Activated CD4-positive, alpha-beta T cell treated with anti-CD3 and anti-CD28 coated beads, Interleukin-2, amount 10 ng/mL, durations not matched to agents 7 days and 5 days (primary cell): Measurements from ENCODE around the gene MRPL28. TPM values are rescaled to one million over a fixed set of nuclear protein-coding genes. Genes with fewer than 3 reads are reported as not detected.
A peak's percentile ranks its signal among the peaks of the same experiment; 100 is the strongest.
"Not testable (repeated sequence)": the region's sequence is repeated elsewhere in the genome, so short reads cannot be mapped to it uniquely, and the experiment has no call there.

Experiments used
- CTCF ChIA-PET: fragments of 350-600 bp; sonication (Branson Sonifier 250); formaldehyde crosslinking; loops from one replicate; lab custom pipeline; 2021; ENCODE audit warnings: antibody characterized with exemption; lab: Charles Lee
- POLR2A ChIA-PET: fragments of 350-600 bp; sonication (Branson Sonifier 250); formaldehyde crosslinking; loops from one replicate; lab custom pipeline; 2021; ENCODE audit warnings: antibody characterized with exemption; lab: Charles Lee
- DNase-seq: peaks from one replicate; pipeline ENCODE4 v3.0.0-alpha.2; 2020
- H3K27ac Mint-ChIP-seq: one replicate; pipeline ENCODE4 v1.8.0; 2021; ENCODE audit warnings: mild to moderate bottlenecking, moderate library complexity, mixed read lengths
- H3K27me3 Mint-ChIP-seq: one replicate; pipeline ENCODE4 v1.8.0; 2021; ENCODE audit warnings: mixed read lengths
- H3K36me3 Mint-ChIP-seq: one replicate; pipeline ENCODE4 v1.8.0; 2021; ENCODE audit warnings: low read depth, mixed read lengths
- H3K4me1 Mint-ChIP-seq: one replicate; pipeline ENCODE4 v1.8.0; 2021; ENCODE audit warnings: mixed read lengths
- H3K4me3 Mint-ChIP-seq: one replicate; pipeline ENCODE4 v1.8.0; 2021; ENCODE audit warnings: mild to moderate bottlenecking, moderate library complexity, mixed read lengths
- H3K9me3 Mint-ChIP-seq: one replicate; pipeline ENCODE4 v1.8.0; 2021; ENCODE audit warnings: mixed read lengths
- total RNA-seq, 2 experiments: library from RNA; stranded (reverse); gene quantifications; one replicate each; pipeline ENCODE4 v1.2.3, GENCODE V29; 2021

Gene MRPL28
- total RNA-seq, 2 experiments from 2014 or later, result 78.4 to 80.0 TPM

DNA sequence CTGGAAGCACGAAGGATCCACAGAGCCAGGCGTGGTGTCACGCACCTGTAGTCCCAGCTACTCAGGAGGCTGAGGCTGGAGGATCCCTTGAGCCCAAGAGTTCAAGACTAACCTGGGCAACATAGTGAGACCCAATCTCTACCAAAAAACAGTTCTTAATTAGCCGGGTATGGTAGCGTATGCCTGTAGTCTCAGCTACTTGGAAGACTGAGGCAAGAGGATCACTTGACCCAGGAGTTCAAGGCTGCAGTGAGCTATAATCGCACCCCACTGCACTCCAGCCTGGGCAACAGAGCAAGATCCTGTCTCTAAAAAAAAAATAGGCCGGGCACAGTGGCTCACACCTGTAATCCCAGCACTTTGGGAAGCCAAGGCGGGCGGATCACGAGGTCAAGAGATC, 21.8 kb downstream of the MRPL28 start:
- CTCF ChIA-PET, result interaction anchor here (1.2 to 1.9 kb wide), 5 partner anchors 8 to 241 kb away, joined by 3 to 6 read pairs (median 4); no protein-coding TSS in a partner anchor

DNA sequence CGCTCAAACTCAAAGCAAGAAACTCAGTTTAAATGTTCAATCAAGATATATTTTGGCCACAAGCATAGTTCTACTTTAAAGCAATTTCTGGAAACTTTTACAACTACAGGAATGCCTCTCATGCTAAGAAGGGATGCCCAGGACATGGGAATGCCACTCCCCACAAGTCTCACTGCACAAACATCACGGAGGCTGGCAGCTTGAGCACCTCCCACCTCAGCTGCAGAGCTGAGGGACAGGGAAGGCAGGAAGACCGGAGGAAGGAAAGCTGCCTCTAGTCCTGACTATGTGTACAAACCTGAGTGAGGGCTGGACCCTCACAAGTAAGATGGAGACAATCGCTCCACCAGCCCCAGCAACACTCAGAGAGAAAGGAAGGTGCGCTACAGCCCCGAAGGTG, 23.1 kb downstream of the MRPL28 start:
- H3K36me3 Mint-ChIP-seq, result peaks cover 38% of the 10 kb centered on the region
- peaks cover 53% of the 10 kb centered on the region for H3K4me1 Mint-ChIP-seq
- H3K27me3 Mint-ChIP-seq, result no peaks in the 10 kb centered on the region
- H3K9me3 Mint-ChIP-seq, result no peaks in the 10 kb centered on the region
- CTCF ChIA-PET, result no interaction called here
- no peak for DNase-seq
- H3K4me3 Mint-ChIP-seq, result no peak overlapping the region
- no peak overlapping the region for H3K27ac Mint-ChIP-seq
- POLR2A ChIA-PET, result no interaction called here

More for the DNA sequence above, 21.8 kb downstream of the MRPL28 start:
- Mint-ChIP-seq H3K36me3 (peaks cover 38% of the 10 kb centered on the region), H3K4me1 (peaks cover 45% of the 10 kb centered on the region), H3K27ac (peak overlapping the region; percentile 46)
- H3K27me3 Mint-ChIP-seq, H3K9me3 Mint-ChIP-seq, POLR2A ChIA-PET, H3K4me3 Mint-ChIP-seq, DNase-seq: not testable (repeated sequence)

DNA sequence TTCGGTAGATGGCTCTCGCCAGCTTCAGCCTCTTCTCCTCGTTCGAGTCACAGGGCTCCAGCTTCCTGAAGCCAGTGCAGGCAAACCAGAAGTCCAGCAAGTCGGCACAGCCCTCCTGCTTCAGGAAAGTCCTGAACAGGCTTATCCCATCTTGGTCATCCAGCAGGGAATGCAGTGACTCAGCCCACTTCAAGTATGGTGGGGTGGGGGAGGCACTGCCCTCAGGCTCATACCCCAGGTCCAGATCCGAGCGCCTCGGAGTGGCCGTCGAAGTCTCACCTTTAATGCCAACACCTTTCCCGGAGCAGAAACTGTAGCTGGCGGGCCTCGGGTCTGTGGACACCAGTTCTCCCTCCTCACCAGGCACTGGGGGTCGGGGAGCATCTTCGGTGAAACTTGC, 23.8 kb downstream of the MRPL28 start:
- CTCF ChIA-PET, result no interaction called here
- Mint-ChIP-seq H3K36me3 (peaks cover 44% of the 10 kb centered on the region), H3K4me3 (no peak overlapping the region), H3K27me3 (no peaks in the 10 kb centered on the region), H3K4me1 (peaks cover 59% of the 10 kb centered on the region), H3K9me3 (no peaks in the 10 kb centered on the region), H3K27ac (no peak overlapping the region)
- no peak for DNase-seq
- POLR2A ChIA-PET, result no interaction called here

DNA sequence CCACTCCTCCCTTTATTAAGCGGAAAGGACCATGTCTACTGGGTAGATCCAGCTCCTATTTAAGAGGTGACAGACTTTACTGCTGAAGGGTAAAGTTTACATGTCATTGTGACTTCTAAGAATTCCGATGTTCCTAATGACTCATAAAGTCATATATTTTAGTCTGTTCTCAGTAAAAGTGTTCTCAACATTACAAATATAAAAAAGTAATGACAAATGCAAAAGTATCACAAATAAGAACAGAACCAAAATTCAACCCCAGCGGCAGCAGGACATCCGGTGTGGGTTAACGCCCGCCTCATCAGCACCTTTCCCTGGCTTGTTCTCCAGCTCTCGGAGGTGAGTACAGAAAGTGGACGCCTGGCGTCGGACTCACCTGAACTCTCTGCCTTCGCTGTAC, 24.6 kb downstream of the MRPL28 start:
- no peak overlapping the region for H3K4me3 Mint-ChIP-seq
- no peaks in the 10 kb centered on the region for H3K9me3 Mint-ChIP-seq
- H3K27ac Mint-ChIP-seq, result no peak overlapping the region
- ChIA-PET CTCF (no interaction called here), POLR2A (no interaction called here)
- peaks cover 45% of the 10 kb centered on the region for H3K36me3 Mint-ChIP-seq
- H3K27me3 Mint-ChIP-seq, result no peaks in the 10 kb centered on the region
- no peak for DNase-seq
- H3K4me1 Mint-ChIP-seq, result peaks cover 56% of the 10 kb centered on the region

DNA sequence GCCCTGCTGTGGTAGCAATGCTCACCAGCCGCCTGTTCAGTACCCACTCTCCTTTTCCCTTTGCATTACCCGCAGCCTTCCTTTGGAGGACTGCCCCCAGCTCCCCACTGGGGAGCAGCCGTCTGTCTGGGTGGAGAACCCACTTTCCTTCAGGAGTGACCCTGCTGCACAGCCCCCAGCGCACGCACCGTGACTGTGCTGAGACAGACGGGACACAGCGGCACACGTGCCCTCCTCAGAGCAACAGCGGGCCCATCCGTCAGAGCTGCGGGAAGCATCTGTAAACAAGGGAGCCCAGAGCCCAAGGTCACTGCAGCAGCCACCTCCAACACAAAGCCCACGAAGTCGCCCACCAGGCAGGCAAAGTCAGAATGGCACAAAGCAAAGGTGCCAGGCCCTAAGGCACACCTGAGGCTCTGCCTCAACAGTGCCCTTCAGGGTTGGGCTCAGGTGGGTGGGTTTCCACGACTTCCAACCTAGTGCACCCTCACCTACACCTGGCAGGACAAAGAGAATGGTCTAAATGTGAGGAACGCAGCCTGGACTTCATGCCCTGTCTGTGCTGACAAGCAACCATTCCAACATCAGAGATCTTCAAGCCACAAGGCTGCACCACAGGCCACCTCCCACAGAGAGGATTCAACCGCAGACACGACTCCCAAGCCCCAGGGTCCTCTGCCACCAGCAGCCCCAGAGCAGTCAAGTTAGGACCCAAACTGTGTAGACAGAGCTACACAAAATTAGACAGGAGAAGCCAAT, 27.7 kb downstream of the MRPL28 start:
- Mint-ChIP-seq H3K36me3 (peaks cover 48% of the 10 kb centered on the region), H3K4me3 (no peak overlapping the region), H3K27me3 (no peaks in the 10 kb centered on the region), H3K4me1 (peaks cover 59% of the 10 kb centered on the region), H3K27ac (peak overlapping the region; percentile 25), H3K9me3 (no peaks in the 10 kb centered on the region)
- no peak for DNase-seq
- ChIA-PET POLR2A (interaction anchor here (0.6 kb wide), 1 partner anchor 136 kb away, joined by 4 read pairs; no protein-coding TSS in a partner anchor), CTCF (interaction anchor here (0.6 to 1.4 kb wide), 6 partner anchors 9 to 388 kb away, joined by 3 to 6 read pairs (median 4); partner anchors contain the start of gene AXIN1)

DNA sequence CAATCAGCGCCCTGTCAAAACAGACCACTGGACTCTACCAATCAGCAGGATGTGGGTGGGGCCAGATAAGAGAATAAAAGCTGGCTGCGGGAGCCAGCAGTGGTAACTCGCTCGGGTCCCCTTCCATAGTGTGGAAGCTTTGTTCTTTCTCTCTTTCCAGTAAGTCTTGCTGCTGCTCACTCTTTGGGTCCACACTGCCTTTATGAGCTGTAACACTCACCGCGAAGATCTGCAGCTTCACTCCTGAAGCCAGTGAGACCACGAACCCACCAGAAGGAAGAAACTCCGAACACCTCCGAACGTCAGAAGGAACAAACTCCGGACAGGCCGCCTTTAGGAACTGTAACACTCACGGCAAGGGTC, 28.4 kb downstream of the MRPL28 start:
- not testable (repeated sequence) for H3K27ac Mint-ChIP-seq, H3K4me3 Mint-ChIP-seq, DNase-seq, H3K9me3 Mint-ChIP-seq, H3K27me3 Mint-ChIP-seq
- Mint-ChIP-seq H3K4me1 (peaks cover 56% of the 10 kb centered on the region), H3K36me3 (peaks cover 46% of the 10 kb centered on the region)
- POLR2A ChIA-PET, result interaction anchor here (0.5 to 0.6 kb wide), 2 partner anchors 113 to 135 kb away, joined by 3 to 4 read pairs; no protein-coding TSS in a partner anchor
- CTCF ChIA-PET, result interaction anchor here (0.6 kb wide), 3 partner anchors 196 to 388 kb away, joined by 3 read pairs; no protein-coding TSS in a partner anchor

DNA sequence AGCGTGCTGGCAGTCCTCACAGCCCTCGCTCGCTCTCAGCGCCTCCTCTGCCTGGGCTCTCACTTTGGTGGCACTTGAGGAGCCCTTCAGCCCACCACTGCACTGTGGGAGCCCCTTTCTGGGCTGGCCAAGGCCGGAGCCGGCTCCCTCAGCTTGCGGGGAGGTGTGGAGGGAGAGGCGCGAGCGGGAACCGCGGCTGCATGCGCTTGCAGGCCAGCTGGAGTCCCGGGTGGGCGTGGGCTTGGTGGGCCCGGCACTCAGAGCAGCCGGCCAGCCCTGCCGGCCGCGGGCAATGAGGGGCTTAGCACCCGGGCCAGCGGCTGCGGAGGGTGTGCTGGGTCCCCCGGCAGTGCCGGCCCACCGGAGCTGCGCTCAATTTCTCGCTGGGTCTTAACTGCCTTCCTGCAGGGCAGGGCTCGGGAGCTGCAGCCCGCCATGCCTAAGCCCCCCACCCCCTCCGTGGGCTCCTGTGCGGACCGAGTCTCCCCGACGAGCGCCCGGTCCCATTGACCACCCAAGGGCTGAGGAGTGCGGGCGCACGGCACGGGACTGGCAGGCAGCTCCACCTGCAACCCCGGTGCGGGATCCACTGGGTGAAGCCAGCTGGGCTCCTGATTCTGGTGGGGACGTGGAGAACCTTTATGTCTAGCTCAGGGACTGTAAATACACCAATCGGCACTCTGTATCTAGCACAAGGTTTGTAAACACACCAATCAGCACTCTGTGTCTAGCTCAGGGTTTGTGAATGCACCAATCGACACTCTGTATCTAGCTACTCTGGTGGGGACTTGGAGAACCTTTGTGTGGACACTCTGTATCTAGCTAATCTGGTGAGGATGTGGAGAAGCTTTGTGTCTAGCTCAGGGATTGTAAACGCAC, 29.0 kb downstream of the MRPL28 start:
- H3K9me3 Mint-ChIP-seq, H3K27me3 Mint-ChIP-seq, H3K4me3 Mint-ChIP-seq, H3K27ac Mint-ChIP-seq, DNase-seq: not testable (repeated sequence)
- Mint-ChIP-seq H3K4me1 (peaks cover 55% of the 10 kb centered on the region), H3K36me3 (peaks cover 43% of the 10 kb centered on the region)
- ChIA-PET POLR2A (interaction anchor here (0.5 kb wide), 1 partner anchor 113 kb away, joined by 3 read pairs; no protein-coding TSS in a partner anchor), CTCF (interaction anchor here (0.6 to 0.9 kb wide), 3 partner anchors 7 to 195 kb away, joined by 3 read pairs; no protein-coding TSS in a partner anchor)

DNA sequence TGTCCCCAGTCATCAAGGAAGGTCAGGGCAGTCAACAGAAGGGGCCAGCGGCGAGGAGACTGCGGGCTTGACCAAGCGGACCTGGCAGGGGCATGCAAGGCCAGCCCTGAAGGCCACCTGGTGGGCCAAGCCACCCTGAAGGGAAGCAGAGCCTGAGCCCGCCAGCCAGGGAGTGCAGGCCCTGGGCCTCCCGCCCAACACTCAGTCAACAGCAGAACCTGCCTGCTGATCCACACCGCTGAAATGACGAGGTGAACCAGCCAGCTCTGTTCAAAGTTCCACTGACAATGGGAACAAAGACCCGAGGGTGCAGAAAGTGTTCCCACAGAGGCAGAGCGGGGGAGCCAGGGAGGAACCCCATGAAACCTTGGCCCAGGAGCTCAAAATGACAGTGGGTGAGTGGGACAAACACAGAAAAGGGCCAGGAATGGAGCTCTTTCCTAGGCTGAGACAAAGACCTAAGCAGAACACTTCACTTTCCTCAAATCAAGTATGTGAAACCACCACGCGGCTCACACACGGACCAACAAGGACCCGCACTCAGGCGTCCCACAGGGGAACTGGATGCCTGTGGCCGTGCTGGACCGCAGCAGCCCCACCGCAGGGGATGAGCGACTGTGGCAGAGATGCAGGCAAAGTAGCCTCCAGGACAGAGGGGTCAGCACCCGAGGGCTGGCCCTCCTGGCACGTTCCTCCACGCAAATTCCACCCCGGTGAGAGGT, 29.8 kb downstream of the MRPL28 start:
- CTCF ChIA-PET, result interaction anchor here (0.6 to 1.2 kb wide), 3 partner anchors 8 to 96 kb away, joined by 3 read pairs; partner anchors contain the start of gene AXIN1
- H3K4me3 Mint-ChIP-seq, result no peak overlapping the region
- H3K27me3 Mint-ChIP-seq, result no peaks in the 10 kb centered on the region
- H3K9me3 Mint-ChIP-seq, result no peaks in the 10 kb centered on the region
- H3K36me3 Mint-ChIP-seq, result peaks cover 35% of the 10 kb centered on the region
- POLR2A ChIA-PET, result no interaction called here
- H3K4me1 Mint-ChIP-seq, result peaks cover 53% of the 10 kb centered on the region
- no peak for DNase-seq
- H3K27ac Mint-ChIP-seq, result peak overlapping the region; percentile 54

DNA sequence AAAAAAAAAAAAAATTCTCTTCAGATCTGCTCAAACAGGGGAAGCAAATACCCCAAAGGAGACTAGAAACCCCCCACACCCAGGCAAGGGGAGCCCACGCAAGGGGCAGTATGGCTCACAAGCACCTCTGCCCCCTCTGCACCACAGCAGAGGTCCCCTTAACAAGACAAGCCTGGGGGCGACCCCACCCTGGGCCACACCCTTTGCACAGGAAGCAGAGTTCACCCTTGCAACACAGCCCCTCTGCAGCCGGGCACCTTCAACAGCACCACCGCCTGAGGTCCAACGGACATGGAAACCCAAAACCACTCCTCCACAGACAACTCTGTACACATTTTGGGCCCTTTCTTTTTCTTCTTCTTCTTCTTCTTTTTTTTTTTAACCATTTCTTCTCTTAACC, 30.7 kb downstream of the MRPL28 start:
- no peaks in the 10 kb centered on the region for H3K27me3 Mint-ChIP-seq
- H3K4me1 Mint-ChIP-seq, result peaks cover 51% of the 10 kb centered on the region
- H3K4me3 Mint-ChIP-seq, result peak overlapping the region; percentile 22
- no peaks in the 10 kb centered on the region for H3K9me3 Mint-ChIP-seq
- peak overlapping the region; percentile 54 for H3K27ac Mint-ChIP-seq
- CTCF ChIA-PET, result interaction anchor here (0.6 to 1.2 kb wide), 3 partner anchors 13 to 271 kb away, joined by 3 read pairs; partner anchors contain the start of gene AXIN1
- POLR2A ChIA-PET, result no interaction called here
- DNase-seq, result no peak
- H3K36me3 Mint-ChIP-seq, result peaks cover 26% of the 10 kb centered on the region

DNA sequence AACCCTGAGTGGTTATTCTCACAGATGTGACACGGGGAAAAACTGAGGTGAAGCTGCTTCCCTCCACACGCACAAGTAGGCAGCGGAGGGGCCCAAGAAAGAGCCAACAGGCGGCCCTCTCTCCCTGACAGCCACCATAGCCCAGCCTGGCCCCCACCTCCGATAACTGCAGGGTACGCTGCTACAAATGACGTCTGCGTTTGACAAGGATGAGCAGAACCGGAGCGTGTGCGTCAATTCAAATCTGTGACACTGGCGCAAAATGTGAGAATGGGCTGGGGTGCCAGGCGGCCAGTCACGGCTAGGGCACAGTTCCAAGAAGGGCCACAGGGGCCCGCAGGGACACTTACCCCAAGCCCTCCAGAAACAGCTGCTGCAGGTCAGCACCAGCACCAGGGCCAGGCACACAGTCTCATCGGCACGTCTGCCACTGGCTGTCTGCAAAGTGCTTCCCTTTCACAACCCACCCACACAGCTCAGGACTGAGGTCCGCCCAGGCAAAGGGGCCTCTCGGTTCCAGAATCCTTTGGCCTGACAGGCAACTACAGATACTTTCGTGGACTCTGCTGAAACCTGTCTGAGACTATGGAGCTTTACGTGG, 32.3 kb downstream of the MRPL28 start:
- peaks cover 47% of the 10 kb centered on the region for H3K4me1 Mint-ChIP-seq
- ChIA-PET CTCF (no interaction called here), POLR2A (no interaction called here)
- H3K27me3 Mint-ChIP-seq, result no peaks in the 10 kb centered on the region
- H3K36me3 Mint-ChIP-seq, result peaks cover 19% of the 10 kb centered on the region
- no peak overlapping the region for H3K27ac Mint-ChIP-seq
- no peak overlapping the region for H3K4me3 Mint-ChIP-seq
- H3K9me3 Mint-ChIP-seq, result no peaks in the 10 kb centered on the region
- no peak for DNase-seq

DNA sequence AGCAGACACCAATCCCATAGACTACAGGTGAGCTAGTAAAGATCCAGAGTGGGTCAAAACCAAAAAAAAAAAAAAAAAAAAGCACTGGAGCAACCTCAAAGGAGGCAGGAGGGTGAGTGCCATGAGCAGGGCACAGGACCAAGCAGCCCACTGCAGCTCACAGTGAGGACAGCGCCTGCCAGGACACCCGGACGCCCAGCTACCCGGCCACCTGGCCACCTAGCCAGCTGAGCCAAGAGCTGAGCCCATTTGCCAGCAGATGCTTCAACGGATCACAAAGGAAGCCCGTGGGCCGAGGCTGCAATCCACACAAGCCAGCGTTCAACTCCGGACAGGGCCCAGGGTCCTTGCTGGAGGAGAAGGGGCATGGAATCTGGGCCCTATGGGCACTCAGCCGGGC, 32.9 kb downstream of the MRPL28 start:
- Mint-ChIP-seq H3K27me3 (no peaks in the 10 kb centered on the region), H3K36me3 (peaks cover 19% of the 10 kb centered on the region), H3K4me1 (peaks cover 41% of the 10 kb centered on the region), H3K9me3 (no peaks in the 10 kb centered on the region), H3K27ac (no peak overlapping the region), H3K4me3 (no peak overlapping the region)
- POLR2A ChIA-PET, result no interaction called here
- CTCF ChIA-PET, result no interaction called here
- no peak for DNase-seq

DNA sequence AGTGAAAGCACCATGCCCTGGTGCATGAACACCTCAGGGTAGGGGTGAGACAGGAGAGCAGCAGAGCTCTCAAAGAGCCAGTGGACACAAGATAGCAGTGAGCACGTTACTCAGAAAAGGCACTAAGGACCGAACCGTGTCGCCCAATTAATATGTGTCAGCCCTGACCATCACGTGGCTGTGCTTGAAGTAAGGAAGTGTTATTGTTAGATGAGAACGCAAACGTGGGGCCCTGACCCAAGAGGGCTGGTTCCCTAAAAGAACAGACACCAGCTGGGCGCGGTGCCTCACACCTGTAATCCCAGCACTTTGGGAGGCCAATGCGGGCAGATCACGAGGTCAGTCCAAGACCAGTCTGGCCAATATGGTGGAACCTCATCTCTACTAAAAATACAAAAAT, 34.1 kb downstream of the MRPL28 start:
- Mint-ChIP-seq H3K4me3 (no peak overlapping the region), H3K4me1 (peaks cover 39% of the 10 kb centered on the region)
- CTCF ChIA-PET, result interaction anchor here (0.7 kb wide), 2 partner anchors 92 to 232 kb away, joined by 3 read pairs; no protein-coding TSS in a partner anchor

More for the DNA sequence above, 34.1 kb downstream of the MRPL28 start:
- Mint-ChIP-seq H3K27me3 (no peaks in the 10 kb centered on the region), H3K27ac (no peak overlapping the region), H3K36me3 (peaks cover 12% of the 10 kb centered on the region), H3K9me3 (no peaks in the 10 kb centered on the region)
- no peak for DNase-seq
- POLR2A ChIA-PET, result no interaction called here
